Measurements from ENCODE around the gene CRYGC.
A peak's percentile ranks its signal among the peaks of the same experiment; 100 is the strongest.
"Not testable (repeated sequence)": the region's sequence is repeated elsewhere in the genome, so short reads cannot be mapped to it uniquely, and the experiment has no call there.

CRYGC gene, protein sequence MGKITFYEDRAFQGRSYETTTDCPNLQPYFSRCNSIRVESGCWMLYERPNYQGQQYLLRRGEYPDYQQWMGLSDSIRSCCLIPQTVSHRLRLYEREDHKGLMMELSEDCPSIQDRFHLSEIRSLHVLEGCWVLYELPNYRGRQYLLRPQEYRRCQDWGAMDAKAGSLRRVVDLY

DNA sequence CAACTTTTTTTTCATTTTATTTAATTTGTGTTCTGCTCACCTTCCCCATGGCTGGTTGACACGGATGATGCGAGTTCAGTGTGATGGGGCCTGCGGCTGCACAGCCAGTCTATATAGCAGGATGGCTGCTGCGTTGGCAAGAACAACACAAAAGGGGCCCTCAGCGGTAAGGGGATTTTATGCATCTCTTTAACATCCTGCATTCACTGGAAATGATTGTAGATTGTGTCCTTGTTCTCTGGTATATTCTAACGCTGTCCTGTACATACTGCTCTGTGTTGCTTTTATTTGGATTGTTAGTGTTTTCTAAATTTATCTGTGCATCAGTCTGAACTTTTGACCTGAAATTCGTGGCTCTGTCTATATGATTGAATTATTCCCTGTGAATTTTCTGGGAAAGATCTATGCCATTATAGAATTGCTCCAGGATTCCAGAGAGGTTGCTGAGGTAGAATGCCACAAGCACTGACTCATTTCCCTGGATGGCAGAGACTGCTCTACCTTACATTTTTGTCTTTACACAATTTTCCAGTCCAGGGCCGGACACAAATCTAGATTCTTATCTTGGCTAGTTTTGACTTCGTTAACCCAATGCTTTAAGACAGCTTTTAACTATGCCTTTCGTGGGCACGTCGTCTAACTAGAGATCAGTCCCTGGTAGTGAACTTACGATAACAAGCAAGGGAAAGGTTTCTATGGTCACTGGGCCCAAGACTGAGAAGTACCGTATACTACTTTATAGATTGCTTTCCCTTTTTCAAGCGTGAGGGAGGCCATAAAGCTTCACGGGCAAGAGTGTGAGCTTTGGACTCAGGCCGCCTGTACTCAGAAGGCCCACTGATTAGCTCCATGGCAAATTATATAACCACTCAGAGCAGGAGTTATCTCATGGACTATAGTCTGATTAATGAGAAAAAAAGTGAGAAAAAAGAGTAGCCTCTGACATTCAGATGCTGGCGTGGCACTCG lies at the start of gene CRYGC:
TSS of gene CRYGC (minus strand) at position 85 of the 968 bp plus-strand sequence. CDS start at position 49, 36 bp downstream.
- DNase-seq, result no peak

DNA sequence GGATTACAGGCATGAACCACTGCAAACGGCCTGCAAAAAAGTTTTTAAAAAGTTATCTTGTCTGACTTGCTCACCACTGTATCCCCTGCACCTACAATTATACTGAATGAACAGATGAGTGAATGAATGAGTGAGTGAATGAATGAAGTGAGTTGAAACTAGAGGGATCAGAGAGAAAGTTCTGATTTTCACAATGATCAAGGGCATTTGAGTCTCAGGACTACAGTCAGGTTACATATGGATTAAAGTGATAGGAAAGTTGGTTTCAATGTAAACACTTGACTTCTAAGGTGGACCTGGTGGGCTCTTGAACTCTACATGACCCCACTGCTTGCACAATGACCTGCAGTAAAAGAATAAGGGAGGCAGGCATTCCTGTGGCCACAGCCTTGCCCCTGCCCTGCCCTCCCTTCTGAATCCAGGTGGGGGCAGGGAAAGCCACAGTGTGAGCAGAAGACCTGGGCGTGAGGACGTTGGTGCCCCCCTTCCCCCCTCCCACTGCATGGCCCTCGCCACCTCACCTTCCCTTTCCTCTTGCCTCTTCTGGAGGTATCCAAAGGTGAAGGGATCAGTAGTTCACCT lies 49.5 kb upstream of the CRYGC start:
- DNase-seq, result peak; percentile 1

- DNase-seq, result no peak
These were observed 46.2 kb upstream of the CRYGC start for GRCh38 chr2:208175840-208176153.

DNA sequence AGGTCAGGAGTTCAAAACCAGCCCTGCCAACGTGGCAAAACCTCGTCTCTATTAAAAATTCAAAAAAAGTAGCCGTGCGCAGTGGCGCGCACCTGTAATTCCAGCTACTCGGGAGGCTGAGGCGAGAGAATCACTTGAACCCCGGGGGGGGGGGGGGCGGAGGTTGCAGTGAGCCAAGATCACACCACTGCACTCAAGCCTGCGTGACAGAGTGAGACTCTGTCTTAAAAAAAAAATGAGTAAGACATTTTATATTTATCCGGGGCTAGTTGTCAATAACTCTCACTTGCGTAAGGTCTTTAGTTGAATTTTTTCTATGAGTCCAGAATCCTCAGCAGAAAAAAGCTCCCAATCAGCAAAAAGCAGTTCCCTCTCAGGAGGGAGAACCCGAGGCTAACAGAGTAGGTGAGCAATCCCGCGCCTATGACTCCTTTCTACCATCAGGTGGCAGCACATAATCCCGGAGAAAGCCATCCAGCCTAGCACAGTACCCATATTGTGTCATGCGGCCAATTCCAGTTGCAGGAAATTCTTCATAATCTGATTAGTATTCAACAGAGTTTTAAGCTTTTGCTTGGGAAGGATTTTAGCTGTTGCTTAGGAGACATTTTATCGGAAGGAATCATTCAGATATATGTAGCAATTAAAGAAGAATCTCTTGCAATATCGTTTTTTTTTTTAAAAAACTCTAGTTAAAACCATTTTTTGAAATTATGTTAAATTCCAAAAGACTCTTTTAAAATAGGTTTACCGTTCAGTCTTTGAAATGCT lies 45.6 kb upstream of the CRYGC start:
- DNase-seq, result peak; percentile 67

DNA sequence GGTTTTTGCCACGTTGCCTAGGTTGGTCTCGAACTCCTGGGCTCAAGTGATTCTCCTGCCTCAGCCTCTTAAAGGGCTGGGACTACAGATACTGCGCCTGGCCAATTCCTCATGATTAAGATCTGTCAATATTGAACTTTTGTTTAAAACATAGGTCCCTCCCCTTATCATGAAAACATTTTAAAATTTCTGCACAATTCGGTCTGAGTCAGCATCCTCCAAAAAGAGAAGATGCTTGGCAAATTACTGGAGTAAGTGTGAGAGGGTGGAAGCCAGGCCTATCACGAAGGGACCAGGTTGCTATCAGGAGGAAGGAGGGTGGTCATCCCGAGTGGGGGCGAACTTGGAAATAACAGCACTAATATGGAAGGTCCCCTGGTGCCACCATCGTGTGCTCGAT lies 44.5 kb upstream of the CRYGC start:
- DNase-seq, result no peak

- DNase-seq, result no peak
These were observed 42.5 kb upstream of the CRYGC start for GRCh38 chr2:208172125-208172524.

DNA sequence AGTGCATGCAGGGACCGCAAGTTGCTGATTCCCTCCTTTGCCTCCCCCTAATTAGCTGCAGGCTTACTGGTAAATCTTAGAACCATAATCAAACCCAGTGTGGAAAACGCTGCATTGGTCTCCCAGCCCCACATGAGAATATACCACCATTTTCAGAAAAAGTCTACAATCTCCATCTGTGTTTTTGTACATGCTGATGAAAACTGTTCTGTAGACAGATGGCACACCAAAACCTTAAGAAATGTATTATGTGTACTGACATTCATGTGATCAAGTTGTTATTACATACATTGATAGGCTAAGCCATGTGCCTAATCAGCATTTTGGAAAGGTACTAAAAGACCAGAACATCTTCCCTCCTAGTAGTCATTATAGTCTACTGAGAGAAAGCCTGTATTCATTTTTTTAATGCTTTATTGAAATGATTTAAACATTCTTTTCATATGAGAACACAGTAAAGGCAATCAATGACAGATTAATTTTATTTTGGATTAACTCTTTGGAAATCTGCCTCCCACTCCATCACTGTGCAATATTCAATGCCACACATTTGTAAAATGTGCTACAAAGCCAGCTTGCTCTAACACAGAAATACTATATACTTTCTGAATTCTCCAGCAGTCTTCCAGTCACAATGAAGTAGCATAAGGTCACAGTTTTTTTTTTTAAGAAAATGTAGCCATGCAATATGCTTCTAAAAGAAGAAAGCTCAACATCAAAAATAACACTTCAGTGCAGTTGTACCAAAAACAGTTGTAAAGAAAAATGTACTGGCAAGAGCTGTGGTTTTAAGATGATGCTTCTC lies 35.5 kb upstream of the CRYGC start:
- no peak for DNase-seq

GRCh38 chr2:208163489-208163888 lies 33.9 kb upstream of the CRYGC start, which contains the start of gene CRYGA:
Gene CRYGA, minus strand, starts transcription at chr2:208163589. Its CDS starts 33 bp downstream, at chr2:208163556.
- no peak for DNase-seq

- no peak for DNase-seq
These were observed 26.8 kb upstream of the CRYGC start for GRCh38 chr2:208156439-208156838.

DNA sequence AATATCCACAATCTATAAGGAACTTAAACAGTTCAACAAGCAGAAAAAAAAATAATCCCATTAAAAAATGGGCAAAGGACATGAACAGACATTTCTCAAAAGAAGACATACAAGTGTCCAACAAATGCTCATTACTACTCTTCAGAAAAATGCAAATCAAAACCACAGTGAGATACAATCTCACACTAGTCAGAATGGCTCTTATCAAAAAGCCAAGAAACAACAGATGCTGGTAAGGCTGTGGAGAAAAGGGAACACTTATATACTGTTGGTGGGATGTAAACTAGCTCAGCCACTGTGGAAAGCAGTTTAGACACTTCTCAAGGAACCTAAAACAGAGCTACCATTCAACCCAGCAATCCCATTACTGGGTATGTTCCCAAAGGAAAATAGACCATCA lies 23.5 kb upstream of the CRYGC start:
- DNase-seq, result no peak

- no peak for DNase-seq
These were observed 21.3 kb upstream of the CRYGC start for GRCh38 chr2:208150956-208151355.

DNA sequence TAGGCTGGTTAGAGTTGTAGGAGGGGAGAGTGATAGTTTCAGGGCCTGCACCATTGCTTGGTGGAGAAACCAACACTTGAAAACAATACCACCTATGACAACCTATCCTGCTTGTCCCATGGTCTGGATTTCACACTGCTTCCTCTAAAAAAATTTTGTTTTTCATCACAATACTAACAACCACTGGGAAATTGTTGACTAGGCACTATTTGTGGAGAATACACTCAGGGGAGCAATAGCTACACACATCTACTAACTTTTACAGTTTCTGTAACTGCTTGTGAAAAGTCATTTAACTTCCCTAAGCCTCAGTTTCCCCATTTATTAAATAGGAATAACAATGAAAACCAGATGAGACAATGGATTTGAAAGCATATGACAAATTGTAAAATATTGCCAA lies 20.5 kb upstream of the CRYGC start:
- DNase-seq, result no peak

- no peak for DNase-seq
These were observed 19.2 kb upstream of the CRYGC start for GRCh38 chr2:208148803-208149202.

GRCh38 chr2:208147759-208148158 lies 18.1 kb upstream of the CRYGC start:
- DNase-seq, result no peak

DNA sequence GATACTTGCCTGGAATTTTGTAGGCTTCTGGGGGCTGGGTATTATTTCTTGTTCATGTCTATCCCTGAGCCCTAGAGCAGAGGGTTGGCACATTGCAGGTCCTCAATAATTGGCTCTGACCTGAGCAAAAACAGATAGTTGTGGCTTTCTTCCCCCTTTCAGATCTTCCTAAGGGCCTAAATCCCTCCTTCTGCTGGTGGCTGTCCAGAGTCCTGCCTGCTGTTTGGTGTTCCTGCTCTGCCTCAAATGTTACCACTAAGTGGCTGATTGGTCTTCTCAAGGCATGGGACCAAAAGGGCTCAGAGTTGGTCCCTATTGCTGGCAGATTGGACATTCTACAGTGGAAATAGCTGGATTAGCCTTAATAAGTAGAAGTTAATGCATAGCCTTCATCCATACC lies 17.4 kb upstream of the CRYGC start:
- no peak for DNase-seq

DNA sequence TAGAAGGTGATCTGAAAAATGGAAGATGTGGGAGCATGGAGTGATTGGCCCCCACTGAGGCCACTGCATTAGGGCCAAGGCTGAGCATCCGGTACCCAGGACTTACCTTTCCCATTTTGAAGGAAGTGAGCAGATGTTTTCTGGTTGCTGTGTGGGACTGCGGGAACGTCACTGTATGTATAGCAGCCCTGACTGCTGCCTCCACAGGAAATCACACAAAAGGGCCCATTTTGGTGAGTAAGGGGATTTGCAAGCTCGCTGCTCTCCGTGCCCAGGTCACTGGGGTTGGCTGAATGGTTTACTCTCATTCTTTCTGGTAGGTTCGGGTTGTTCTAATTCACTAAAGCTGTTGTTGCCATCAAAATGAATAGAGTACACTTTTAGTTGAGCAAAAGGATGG lies 16.4 kb upstream of the CRYGC start, which contains the start of gene CRYGB:
TSS of gene CRYGB (minus strand) at position 153 of the 400 bp plus-strand sequence. CDS start at position 115, 38 bp downstream.
- no peak for DNase-seq

DNA sequence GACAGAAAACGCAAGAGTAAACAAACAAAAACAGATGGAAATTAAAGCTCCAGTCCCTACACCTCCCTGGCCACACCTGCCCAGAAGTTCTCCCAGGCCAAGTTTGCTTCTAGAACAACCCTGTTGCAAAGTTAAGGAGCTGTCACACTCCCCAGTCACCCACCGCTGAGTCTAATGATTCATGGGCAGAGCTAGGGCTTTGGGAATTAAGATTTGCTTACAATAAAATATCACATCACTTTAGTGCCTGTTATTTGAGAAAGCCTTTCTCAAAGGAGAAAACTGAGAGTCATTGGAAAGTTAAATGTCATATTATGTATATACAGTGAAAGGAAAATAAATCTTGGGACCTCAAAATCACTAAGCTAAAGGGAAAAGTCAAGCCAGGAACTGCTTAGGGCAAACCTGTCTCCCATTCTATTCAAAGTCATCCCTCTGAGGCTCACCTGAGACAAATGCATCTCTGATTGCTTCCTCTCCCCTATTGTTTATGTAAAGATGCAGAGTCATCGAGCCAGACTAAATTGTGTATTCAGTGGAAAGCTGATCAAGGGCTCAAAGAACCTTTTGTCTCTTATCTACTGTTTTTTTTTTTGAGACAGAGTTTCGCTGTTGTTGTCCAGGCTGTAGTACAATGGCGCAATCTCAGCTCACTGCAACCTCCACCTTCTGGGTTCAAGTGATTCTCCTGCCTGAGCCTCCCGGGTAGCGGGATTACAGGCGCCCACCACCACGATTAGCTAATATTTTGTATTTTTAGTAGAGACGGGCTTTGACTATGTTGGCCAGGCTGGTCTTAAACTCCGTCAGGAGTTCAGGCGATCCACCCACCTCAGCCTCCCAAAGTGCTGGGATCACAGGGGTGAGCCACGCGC lies 13.5 kb upstream of the CRYGC start:
- peak; percentile 6 for DNase-seq

DNA sequence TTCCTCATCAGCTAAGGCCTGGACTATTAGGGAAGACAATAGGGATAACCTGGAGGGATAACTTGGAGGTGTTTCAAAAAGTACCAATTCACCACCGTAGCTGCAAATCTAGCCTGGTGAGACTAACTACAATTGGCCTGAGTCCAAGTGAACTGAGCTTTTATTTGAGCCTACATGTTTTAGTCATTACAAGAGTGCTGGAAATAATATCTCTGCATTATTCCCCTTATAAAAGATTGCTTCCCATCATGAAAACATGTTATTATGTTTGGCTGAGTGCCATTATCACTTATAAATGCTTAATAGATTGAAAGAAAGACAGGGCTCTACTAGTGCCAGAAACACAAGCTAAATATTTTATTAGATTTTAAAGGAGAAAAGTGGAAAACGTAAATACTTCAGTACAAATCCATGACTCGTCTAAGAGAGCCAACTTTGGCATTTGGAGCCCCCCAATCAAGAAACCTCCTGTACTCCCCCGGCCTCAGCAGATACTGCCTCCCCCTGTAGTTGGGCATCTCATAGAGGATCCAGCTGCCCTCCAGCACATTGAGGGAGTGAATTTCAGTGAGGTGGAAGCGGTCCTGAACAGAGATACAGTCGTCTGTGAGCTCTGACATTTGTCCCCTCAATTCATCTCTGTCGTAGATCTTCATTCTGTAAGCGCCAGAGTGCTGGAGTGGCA lies 12.8 kb upstream of the CRYGC start:
- peak; percentile 42 for DNase-seq

DNA sequence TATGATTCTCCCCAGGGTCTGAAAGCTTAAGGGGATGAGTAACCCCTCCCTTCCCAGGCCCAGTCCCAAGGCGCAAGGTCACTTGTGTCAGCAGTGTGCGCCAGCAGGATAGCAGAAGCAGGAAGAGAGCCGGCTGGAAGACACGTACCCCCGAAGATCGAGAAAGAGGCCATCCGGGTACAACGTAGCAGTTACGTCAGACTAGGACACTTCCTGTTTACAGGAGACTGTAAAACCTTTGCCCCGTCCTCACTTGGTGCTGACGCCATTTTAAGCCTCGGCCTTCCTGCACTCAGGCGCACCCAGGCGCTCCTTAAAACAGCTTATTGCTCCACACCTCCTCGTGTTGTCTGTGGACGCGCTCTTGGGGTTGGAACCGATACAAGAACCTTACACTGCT lies 9.8 kb upstream of the CRYGC start:
- DNase-seq, result no peak

DNA sequence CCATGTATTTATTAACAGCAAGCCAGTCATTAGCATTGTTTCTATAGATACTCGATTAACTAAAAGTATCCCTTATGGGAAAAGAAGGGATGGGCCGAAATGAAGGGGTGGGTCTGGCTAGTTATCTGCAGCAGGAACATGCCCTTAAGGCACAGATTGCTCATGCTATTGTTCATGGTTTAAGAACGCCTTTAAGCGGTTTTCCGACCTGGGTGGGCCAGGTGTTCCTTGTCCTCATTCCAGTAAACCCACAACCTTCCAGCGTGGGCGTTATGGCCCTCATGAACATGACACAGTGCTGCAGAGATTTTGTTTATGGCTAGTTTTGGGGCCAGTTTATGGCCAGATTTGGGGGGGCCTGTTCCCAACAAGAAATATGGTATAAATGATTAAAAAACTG lies 8.7 kb upstream of the CRYGC start:
- DNase-seq, result not testable (repeated sequence)

- DNase-seq, result no peak
These were observed 7.1 kb upstream of the CRYGC start for GRCh38 chr2:208136716-208137094.
